Embryonic facial prominence (tissue), 1 donor: ENCODE data around the gene L3MBTL4.
"Not testable (repeated sequence)": the region's sequence is repeated elsewhere in the genome, so short reads cannot be mapped to it uniquely, and the experiment has no call there.

Experiments used
- DNase-seq: peaks from one replicate; pipeline ENCODE4 v3.0.0-alpha.2; 2016; ENCODE audit errors: extremely low spot score

Gene L3MBTL4

GRCh38 chr18:6111726-6112125 is 303.0 kb downstream of the L3MBTL4 start:
- DNase-seq: no peak

DNA sequence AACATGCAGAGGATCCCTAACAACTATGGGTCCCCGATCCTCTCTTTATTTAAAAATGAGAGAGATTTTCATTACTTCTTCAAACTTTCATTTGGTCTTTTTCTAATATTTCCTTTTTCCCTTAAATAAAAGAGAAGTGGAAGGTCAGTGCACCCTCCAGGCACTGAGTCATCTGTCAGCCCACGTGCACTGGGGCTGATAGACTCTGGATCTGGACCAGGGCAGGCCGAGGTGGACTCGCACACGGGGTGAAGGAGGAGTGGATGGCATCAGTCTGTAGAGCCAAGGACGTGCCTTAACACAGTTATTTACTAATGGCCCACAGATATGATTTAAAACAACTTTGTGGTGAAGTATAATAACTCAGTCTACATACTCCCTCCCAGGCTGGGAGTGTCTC is 305.0 kb downstream of the L3MBTL4 start:
- DNase-seq: no peak

- no peak for DNase-seq
Measured at GRCh38 chr18:6107794-6108193, 306.9 kb downstream of the L3MBTL4 start.

DNA sequence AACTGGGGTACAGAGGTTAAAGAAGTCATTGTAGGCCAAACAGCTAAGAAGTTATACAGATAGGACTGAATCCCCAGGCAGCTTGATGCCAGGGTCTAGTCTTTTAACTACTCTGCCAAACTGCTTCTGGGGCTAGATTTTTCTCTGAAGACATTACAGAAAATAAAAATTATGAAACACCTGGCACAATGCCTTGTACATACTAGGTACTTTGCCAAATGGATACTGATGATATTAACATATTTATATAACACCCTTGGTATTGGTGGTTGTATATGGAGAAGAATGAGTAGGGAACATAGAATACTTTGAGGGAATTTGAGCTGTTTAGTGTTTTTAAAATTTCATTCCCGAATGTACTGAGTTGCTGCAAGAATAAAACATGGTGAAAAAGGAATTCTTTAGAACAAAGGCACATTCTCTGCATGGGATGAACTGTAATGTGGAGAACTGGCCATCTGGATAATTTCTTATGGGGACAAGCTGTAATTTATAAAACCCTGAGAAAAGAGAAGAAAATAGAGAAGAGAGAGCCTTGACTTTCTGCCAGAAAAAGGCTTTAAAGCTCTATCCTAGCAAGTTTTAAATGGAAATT is 308.5 kb downstream of the L3MBTL4 start:
- DNase-seq: no peak

DNA sequence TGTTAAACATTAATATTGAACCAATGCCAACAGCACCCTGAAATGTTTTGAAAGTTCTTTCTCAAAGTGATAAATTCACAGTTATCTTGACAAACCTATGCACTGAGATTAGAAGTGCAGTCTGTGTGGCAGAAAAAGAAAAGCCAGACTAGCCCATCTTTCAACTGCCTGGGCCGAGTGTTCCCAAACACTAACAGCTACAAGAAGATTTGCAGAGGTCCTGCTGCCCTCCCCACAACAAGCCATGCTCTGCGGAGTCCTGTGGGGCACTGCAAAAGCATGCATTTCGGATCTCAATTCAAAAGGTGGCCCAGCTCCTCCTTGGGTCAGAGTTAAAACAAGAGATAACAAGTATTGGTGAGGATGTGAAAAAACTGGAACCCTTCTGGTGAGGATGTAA is 311.0 kb downstream of the L3MBTL4 start:
- DNase-seq: no peak

- no peak for DNase-seq
Measured at GRCh38 chr18:6096730-6097129, 318.0 kb downstream of the L3MBTL4 start.

DNA sequence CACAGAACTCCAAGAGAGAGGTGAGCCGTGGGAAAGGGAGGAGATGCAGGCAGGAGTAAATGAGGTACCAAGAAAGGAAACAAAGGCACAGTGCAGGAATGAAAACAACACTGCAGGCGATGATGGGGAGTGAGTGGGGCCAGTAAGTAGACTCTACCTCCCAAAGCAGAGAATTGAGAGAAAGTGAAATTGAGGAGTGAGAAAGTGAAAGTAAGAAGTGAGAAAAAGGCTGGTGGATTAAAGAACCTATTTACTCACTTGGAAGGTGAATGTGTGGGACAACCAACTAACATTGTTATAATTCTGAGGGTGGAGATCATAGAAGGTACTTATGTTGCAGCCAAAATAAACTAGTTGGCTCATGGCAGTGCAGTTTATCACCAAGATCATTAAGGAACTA is 326.3 kb downstream of the L3MBTL4 start:
- DNase-seq: no peak

- no peak for DNase-seq
Measured at GRCh38 chr18:6086731-6087130, 328.0 kb downstream of the L3MBTL4 start.

DNA sequence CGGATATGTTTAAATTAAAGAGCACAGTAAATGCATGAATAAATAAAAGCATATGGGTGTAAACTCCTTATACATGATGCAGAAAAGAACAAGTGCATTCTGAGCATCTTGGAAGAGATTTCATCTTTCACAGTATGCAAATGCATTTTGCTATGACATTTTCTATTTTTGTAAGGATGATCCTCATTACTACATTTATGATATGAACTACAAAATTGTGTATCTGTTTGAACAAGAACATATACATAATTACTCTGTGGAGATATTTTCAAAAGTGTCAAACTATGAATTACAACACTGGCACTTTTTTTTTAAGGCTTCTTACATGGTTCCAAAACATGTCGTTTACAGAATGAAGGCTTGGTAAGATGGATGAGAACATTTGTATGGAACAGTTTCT is 335.3 kb downstream of the L3MBTL4 start:
- DNase-seq: no peak

DNA sequence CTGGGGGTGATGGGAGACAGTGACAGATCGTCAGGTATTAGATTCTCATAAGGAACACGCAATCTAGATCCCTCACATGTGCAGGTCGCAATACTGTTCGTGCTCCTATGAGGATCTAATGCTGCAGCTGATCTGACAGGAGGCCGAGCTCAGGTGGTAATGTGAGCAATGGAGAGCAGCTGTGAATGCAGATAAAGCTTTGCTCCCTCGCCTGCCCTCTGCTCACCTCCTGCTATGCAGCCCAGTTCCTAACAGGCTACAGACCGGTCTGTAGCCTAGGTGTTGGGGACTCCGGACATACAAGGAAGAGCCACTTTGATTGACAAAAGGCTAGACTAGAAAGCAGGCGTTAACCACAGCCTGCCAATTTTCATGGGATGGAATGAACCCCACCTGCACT is 335.8 kb downstream of the L3MBTL4 start:
- DNase-seq: no peak

DNA sequence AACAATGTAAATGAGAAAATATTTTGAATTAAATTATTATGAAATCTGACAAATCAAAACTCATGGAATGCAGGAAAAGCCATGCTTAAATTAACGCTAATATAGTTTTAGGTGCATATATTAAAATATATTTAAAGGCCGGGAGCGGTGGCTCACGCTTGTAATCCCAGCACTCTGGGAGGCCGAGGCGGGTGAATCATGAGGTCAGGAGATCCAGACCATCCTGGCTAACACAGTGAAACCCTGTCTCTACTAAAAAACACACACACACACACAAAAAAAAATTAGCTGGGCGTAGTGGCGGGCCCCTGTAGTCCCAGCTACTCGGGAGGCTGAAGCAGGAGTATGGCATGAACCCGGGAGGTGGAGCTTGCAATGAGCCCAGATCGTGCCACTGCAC is 342.3 kb downstream of the L3MBTL4 start:
- DNase-seq: not testable (repeated sequence)

DNA sequence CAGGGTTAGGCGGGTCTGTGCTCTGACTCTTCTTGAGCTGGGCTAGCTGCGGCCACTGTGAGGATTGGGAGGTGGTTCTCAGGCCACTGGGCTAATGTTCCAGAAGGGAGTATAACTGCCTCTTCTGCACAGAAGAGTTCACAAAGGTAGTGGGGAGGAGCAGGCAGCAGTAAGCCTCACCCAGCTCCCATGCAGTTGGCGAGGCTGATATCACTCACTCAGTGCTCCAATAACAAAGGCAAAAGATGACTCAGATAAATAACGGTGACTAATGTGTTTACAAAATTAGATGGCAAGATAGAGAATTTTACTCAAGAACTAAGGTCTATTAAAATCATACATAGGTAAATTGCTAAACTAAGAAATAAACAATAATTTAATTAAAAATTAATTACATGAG is 345.2 kb downstream of the L3MBTL4 start:
- no peak for DNase-seq

GRCh38 chr18:6069103-6069502 is 345.6 kb downstream of the L3MBTL4 start:
- DNase-seq: no peak

- no peak for DNase-seq
Measured at GRCh38 chr18:6060149-6060548, 354.6 kb downstream of the L3MBTL4 start.

- no peak for DNase-seq
Measured at GRCh38 chr18:6059551-6059950, 355.2 kb downstream of the L3MBTL4 start.

DNA sequence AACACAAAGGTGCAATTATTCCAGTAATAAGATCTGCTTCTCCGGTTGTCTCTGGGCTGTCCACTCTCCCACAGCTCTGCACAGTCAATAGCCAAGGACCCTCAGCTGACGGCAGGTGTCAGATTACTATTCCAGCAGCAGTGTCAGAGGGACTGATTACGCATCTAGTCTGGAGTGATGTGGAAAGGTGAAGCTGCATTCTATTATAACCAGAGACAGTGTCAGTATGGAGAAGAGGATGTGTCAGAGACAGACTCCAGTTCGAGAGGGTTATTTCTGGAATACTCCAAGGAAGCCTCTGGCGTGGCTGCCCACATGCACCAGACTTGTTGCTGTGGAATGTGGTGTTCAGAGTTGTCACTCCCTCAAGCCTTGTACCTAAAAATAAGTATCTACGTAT is 355.8 kb downstream of the L3MBTL4 start:
- DNase-seq: no peak

GRCh38 chr18:6057604-6058003 is 357.1 kb downstream of the L3MBTL4 start:
- DNase-seq: no peak

GRCh38 chr18:6056171-6056910 is 358.4 kb downstream of the L3MBTL4 start:
- DNase-seq: no peak

GRCh38 chr18:6055711-6056110 is 359.0 kb downstream of the L3MBTL4 start:
- DNase-seq: no peak

DNA sequence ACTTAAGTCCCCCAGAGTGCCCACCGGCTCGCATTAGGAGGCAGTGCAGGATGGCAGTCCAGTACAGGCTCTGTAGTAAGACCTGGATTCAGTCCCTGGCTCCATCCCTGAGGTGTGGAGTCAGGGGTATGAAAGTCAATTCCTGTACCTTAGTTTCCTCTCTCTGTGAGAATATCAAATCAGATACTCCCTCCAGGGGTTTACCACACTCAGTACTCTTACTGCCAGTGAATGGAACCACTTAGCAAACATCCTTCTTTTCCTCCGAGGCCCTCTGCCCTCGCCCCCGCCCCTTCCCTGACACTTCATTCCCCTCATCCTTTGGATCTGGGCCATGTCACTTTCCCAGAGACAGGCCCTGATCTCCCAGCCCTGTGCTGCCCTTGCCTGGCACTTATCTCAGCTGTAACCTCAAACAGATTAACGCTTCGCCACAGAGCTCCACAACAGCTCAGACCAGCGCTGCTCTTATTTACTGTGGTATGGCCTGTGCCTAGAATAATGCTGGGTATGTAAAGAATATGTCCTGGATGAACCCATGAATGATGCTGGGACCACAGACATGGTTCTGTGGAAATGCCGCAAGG is 360.4 kb downstream of the L3MBTL4 start:
- no peak for DNase-seq

DNA sequence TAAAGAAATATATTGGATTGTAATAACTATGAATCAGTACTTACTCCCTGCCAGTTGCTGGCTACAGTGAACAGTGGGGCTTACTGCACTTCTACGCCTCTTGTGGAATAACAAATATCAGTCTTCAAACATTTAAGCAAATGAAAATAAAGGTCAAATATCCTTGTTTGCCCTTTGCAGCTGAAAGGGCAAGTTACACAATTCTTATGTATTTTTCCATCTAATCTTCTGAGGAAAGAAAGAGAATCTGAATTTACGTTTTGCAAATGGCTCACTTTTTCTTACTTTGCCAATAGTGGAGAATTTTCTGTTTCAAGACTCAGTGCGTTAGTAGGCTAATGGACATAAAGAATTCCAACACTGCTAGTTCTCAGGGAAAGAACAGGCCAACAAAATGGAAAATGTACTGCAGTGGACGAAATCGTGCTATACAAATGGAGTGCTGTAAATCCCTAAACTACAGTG is 362.2 kb downstream of the L3MBTL4 start:
- DNase-seq: no peak

GRCh38 chr18:6047596-6047995 is 367.1 kb downstream of the L3MBTL4 start:
- not testable (repeated sequence) for DNase-seq

DNA sequence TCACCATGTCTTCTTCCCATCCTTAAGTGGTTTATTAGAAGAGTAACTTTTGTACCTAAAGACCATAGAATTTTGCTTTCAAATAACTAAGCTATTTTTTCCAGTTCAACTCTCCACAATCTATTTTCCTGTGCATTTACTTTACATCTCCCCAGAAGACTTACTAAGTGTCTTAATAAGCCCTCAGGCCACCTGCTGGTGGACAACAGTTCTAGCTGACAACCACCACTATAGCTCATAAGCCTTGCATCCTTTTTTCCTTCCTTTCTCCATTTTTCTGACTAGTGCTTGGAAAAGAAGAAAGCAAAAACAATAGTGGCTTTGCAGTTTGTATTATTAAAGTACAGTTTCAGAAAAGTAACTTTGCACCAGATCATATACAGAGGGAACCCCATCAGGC is 369.9 kb downstream of the L3MBTL4 start:
- DNase-seq: no peak
